Measurements from ENCODE around the gene SLC24A4. TPM values are rescaled to one million over a fixed set of nuclear protein-coding genes. Genes with fewer than 3 reads are reported as not detected.

SLC24A4 gene
- total RNA-seq, 1 donor from 2014 or later: 1.5 TPM

DNA sequence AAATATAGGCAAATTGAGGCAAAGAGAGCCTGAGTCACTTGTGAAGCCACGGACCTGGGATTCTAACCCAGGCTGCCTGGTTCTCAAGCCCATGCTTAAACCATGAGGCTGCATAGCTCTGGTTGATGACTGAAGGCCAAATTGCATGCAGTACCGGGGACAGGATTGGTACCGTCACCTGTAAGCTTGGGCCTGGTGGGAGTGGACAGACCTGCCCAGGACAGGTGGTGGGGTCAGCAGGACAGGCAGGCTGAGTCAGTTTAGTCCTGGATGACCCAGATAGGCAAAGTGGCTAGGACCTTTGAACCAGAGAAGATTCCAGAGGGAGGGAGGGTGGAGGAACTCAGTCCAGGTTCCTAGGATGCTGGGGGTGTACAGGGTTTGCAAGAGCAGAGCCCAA lies 216.5 kb downstream of the SLC24A4 start:
- intact Hi-C loops (cut with DNase I): no loop called here

DNA sequence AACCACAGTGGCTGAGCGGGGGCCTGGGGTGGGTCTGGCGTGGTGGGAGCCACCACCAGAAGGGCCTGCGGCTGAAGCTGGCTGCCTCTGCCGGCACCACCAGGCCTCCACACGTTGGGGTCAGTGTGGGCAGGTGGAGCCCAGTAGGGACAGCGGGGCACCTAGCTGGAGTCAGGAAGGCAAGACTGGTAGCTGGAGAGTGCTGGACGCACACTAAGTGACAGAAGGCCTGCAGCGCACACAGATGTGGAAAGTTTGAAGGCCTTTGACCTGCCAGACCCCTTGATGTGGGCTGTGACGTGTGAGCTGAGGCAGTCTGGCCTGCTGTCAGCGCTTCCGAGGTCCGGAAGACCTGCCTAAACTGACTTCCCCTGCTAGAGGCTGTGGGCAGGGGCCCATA lies 216.9 kb downstream of the SLC24A4 start:
- DNase-seq (ENCODE audit: extremely low spot score in 2 of 2): no peak
- Histone ChIP-seq H3K27ac (peak overlapping the region; percentile 69), H3K4me3 (no peak overlapping the region), H3K4me1 (peaks cover 42% of the 10 kb centered on the region), H3K27me3 (no peaks in the 10 kb centered on the region), H3K9me3 (no peaks in the 10 kb centered on the region), H3K36me3 (no peaks in the 10 kb centered on the region)
- intact Hi-C loops (cut with DNase I): no loop called here
- TF ChIP-seq, protein P1, sequence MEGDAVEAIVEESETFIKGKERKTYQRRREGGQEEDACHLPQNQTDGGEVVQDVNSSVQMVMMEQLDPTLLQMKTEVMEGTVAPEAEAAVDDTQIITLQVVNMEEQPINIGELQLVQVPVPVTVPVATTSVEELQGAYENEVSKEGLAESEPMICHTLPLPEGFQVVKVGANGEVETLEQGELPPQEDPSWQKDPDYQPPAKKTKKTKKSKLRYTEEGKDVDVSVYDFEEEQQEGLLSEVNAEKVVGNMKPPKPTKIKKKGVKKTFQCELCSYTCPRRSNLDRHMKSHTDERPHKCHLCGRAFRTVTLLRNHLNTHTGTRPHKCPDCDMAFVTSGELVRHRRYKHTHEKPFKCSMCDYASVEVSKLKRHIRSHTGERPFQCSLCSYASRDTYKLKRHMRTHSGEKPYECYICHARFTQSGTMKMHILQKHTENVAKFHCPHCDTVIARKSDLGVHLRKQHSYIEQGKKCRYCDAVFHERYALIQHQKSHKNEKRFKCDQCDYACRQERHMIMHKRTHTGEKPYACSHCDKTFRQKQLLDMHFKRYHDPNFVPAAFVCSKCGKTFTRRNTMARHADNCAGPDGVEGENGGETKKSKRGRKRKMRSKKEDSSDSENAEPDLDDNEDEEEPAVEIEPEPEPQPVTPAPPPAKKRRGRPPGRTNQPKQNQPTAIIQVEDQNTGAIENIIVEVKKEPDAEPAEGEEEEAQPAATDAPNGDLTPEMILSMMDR (IDR thresholded peaks at IDR 0.05): no peak
- TF ChIP-seq POLR2AphosphoS5 (IDR thresholded peaks at IDR 0.05; ENCODE audit: insufficient read depth in 1 of 2, low read depth in 1 of 2): no peak
- no peak for TF ChIP-seq POLR2A (IDR thresholded peaks at IDR 0.05)

More for the DNA sequence above, 216.5 kb downstream of the SLC24A4 start:
- DNase-seq (ENCODE audit: extremely low spot score in 2 of 2): no peak
- Histone ChIP-seq H3K4me1 (peaks cover 44% of the 10 kb centered on the region), H3K36me3 (no peaks in the 10 kb centered on the region), H3K27ac (peak overlapping the region; percentile 69), H3K9me3 (no peaks in the 10 kb centered on the region), H3K4me3 (no peak overlapping the region), H3K27me3 (no peaks in the 10 kb centered on the region)
- TF ChIP-seq, protein P1 (IDR thresholded peaks at IDR 0.05): no peak
- TF ChIP-seq POLR2AphosphoS5 (IDR thresholded peaks at IDR 0.05; ENCODE audit: insufficient read depth in 1 of 2, low read depth in 1 of 2) (no peak), POLR2A (IDR thresholded peaks at IDR 0.05) (no peak)

DNA sequence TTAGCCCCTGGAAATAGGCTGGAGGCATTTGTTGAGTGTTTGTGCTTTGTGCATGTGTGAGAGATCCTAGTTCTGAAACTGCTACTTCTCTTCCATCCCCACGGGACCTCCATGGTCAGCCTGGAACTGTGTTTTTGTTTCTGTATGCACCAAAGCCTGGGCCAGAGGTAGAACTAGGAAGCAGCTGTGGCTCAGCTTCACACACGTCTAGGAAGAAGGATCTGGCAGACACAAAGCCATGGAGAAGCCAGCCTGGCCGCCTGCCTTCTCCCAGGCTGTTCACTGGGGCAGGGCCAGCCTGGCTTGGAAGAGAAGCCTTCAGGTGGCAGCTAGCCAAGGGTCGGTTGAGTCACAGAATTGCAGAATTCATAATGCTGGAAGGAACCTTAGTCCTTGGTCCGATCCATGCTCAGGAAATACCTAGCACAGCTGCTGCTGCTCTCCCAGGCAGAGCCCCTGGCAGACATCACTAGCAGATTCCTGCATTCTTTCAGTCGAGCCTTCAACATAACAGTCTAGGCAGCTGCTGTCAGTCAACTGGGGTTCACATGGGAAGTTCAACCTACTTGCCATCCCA lies 217.6 kb downstream of the SLC24A4 start:
- peak in 1 of 2 donors; percentile 96 for DNase-seq (ENCODE audit: extremely low spot score in 2 of 2)
- Histone ChIP-seq H3K27me3 (no peaks in the 10 kb centered on the region), H3K4me1 (peaks cover 41% of the 10 kb centered on the region), H3K9me3 (no peaks in the 10 kb centered on the region), H3K36me3 (no peaks in the 10 kb centered on the region), H3K27ac (peak overlapping the region; percentile 69), H3K4me3 (no peak overlapping the region)
- TF ChIP-seq POLR2A (IDR thresholded peaks at IDR 0.05) (no peak), POLR2AphosphoS5 (IDR thresholded peaks at IDR 0.05; ENCODE audit: insufficient read depth in 1 of 2, low read depth in 1 of 2) (peak; percentile 84 to 86)
- TF ChIP-seq, protein P1 (IDR thresholded peaks at IDR 0.05): no peak
- intact Hi-C loops (cut with DNase I): no loop called here

DNA sequence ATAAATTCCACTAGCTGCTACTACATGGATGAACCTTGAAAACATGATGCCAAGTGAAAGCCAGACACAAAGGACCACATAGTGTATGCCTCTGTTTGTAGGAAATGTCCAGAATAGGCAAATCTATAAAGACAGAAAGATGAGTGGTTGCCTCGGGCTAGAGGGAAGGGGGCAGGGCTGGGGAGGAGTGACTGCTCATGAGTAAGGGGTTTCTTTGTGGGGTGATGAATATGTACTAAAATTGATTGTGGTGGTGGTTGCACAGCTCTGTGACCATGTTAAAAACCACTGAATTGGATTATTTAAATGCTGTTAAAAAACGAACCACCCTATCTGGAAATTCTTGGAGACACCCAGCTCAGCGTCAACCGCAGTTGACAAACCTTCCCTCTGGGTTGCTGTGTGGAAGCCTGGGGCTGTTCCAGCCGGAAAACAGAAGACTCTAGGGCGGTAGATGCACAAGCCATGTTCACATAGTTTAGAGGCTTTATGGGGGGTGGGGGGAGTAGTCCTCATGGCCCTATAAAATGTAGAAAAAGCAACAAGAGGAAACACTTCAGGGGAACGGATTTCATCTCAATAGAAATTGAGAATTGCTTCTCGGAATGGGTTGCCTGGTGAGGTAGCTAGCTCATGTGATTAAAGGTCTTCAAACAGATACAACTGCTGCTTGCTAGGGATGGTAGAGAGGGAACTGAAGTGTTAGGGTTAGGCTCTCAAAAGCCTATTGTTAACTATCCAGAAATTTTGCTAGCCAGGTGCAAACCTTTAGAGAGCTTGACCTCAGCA lies 220.0 kb downstream of the SLC24A4 start:
- intact Hi-C loops (cut with DNase I): no loop called here
- H3K4me1 ChIP-seq: peaks cover 35% of the 10 kb centered on the region
- H3K9me3 ChIP-seq: no peaks in the 10 kb centered on the region
- no peaks in the 10 kb centered on the region for H3K36me3 ChIP-seq
- TF ChIP-seq, protein P1 (IDR thresholded peaks at IDR 0.05): no peak
- TF ChIP-seq POLR2A (IDR thresholded peaks at IDR 0.05): no peak
- TF ChIP-seq POLR2AphosphoS5 (IDR thresholded peaks at IDR 0.05; ENCODE audit: insufficient read depth in 1 of 2, low read depth in 1 of 2): no peak
- peak overlapping the region; percentile 59 for H3K27ac ChIP-seq
- DNase-seq (ENCODE audit: extremely low spot score in 2 of 2): no peak
- H3K4me3 ChIP-seq: no peak overlapping the region
- no peaks in the 10 kb centered on the region for H3K27me3 ChIP-seq

Data from vagina (tissue), 2 donors.